ENCODE results near the gene FLII.
"Not testable (repeated sequence)": the region's sequence is repeated elsewhere in the genome, so short reads cannot be mapped to it uniquely, and the experiment has no call there.

The FLII gene

DNA sequence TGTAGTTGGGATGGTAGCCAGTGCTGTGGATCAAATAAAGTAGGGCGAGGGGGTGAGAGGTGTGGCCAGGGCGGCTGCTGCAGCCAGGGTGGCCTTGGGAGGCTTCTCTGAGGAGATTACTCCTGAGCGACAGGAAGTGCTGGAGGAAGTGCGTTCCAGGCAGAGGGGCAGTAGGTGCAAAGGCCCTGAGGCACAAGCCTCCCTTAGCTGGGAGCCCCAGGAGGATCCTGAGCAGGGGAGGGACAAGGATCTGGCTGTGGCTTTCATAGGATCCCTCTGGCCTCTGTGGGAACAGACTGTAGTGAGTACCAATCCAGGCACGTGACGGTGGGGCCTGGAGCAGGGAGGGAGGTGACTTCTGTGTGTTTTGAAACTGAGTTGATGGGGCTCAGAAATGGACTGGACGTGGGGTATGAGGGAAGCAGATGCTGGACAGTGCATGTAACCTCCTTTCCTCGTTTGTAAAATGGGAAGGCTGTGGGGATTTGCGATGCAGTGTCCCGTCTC, 30.3 kb downstream of the FLII start:
- peak in 3 of 42 donors; percentile 31 to 59 (median 37) for DNase-seq

DNA sequence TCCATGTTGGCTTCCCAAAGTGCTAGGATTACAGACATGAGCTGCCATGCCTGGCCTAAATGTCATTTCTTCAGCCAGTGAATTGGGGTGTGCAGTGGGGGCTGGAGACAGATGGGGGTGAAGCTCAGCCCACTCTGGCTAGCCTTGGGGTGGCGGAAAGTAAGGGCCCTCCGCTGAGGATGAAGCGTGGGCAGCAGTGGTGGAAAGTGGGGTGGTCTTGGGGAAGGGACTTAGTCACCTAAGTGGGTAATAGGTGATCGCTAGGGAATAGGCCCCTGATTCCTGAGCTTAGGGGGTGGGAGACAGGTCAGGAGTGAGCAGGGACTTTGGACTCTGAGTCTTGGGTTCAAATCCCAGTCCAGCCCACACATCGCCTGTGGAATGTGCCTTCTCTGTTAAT, 30.9 kb downstream of the FLII start:
- no peak for DNase-seq
- intact Hi-C loops (cut with DNase I), result no loop called here

More for the DNA sequence above, 30.3 kb downstream of the FLII start:
- intact Hi-C loops (cut with DNase I), result no loop called here

DNA sequence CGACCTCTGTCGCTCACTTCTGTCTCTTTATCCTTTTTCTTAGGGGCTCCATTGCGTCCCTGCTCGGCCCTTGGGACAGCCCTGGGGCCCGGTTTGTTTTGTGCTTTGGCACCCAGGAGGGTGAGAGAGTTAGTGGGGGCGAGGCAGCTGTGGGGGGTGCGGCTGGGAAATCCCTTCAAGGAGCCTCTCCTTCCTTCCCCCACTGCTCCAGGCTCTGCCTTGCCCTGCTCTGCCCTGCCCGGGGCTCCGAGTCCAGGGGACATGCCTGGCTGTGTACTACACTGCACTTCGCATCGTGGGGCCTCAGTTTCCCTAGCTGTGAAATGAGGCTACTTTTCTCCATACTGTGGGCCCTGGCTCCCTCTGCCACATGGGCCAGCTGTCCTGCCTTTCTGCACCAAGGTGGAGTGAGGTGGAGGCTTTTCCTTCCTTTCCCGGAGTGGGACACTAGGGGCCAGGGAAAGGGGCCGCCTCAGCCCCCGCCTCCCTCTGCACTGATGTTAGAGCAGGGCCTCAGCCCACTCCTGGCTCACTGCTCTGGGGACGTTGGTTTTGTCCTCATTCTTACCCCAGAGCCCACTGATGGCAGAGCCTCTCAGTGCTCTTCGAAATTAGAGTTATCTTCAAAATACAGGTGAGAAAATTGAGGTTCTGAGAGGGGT, 32.1 kb downstream of the FLII start:
- intact Hi-C loops (cut with DNase I), result no loop called here
- peak in 1 of 42 donors; percentile 10 for DNase-seq

DNA sequence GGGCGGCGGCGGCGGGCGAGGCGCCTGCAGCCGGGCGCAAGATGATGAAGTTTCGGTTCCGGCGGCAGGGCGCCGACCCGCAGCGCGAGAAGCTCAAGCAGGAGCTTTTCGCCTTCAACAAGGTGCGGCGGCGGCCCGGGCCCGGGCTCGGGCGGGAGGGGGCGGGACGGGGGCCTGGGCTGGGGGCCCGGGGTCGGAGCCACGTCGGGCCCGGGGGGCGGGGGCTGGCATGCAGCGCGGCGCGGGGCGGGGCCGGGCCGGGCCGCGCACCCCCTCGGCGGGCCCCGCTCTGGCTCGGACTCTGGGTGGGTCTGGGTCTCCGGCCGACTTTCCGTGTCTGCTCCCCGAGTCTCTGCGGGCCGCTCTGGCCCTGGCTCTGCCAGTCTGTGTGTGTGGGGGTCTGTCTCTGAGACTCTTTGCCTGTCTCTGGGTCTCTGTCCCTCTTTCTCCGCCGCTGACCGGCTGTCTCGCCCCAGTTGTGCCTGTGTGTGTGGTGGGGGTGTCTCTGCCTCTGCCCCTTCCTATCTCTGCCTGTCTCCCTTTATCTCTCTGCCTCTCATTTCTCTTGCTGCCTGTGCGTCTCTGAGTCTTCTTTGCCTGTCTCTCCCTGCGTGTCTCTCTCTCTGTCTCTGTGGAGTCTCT, 32.8 kb downstream of the FLII start:
- intact Hi-C loops (cut with DNase I), result no loop called here
- peak in 7 of 42 donors; percentile 4 to 54 (median 29) for DNase-seq

DNA sequence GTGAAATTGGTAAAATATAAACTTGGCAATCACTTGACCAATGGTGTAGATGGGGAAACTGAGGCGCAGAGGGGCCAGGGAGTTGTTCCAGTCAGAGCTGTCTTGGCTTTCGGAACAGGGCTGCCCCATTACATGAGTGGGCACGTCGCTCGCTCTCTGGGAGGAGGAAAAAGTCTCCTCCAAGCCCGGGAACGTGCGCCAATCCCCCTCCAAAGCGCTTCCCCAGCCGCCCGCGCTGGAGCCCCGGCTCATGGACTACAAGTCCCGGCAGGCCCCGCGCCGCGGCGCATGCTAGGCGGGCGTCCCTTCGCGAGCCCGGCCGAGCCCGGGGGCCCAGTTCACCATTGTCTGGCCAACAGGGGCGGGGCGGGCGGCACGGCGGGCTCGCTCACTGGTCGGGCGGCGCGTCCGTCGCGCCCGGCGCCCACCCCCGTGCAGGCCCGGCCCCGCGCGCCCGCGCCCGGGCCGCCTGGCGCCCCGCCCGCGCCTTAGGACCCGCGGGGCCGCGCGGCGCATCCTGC, 33.4 kb downstream of the FLII start, which contains the start of gene LLGL1:
Gene LLGL1, plus strand, starts transcription at position 515 of the 521 bp plus-strand sequence. CDS start 48 bp downstream, outside the sequence.
- peak; percentile 89 to 99 (median 97) for DNase-seq
- intact Hi-C loops (cut with DNase I), result no loop called here

DNA sequence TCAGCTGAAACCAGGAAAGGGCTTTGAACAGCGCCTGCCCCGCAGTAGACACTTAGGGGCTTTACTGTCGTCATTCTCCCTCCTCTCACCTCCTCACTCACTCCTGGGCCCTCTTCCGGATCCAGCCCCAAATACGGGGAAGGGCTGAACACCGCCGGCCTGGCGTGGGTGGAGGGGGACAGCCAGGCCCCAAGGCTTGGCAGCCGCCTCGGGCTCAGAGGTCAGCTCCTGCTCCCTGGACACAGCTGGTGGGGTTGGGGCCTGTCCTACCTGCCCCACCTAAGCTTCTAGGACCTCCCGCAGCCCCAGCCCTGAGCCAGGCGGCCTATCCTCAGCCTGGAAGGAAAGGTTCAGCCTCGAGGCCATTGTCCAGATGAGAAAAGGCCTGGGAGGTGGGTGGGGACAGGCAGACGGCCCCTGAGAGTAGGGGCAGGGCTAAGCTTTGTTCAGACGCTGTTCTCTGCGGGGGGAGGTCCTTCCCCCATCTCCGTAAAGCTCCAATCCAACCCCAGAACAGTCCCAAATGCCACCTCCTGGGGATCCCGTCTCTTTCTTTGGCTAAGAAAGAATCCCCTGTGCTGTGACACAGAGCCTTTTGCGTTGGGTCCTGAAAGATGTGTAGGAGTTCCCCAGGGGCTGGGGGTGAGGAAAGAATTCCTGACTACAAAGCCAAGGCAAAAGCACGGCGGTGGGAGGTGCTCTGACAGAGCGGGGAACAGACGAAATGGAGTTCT, 34.0 kb downstream of the FLII start:
- intact Hi-C loops (cut with DNase I), result loop anchor here (5.0 kb wide), 1 partner anchor 37 kb away; no protein-coding TSS in a partner anchor
- no peak for DNase-seq

DNA sequence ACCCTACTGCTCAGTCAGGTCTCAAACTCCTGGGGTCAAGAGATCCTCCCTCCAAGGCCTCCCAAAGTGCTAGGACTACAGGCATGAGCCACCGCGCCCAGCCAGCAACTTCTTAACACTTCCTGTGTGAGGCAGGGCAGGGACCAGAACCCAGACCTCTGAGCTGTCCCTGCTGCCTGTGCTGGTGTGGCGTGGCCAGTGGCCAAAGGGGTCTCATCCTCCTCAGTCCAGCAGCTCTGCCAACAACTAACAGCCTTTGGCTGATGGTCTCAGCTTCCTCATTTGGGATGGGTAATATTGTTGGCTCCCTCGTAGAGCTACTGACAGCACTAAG, 34.5 kb downstream of the FLII start:
- DNase-seq, result no peak
- intact Hi-C loops (cut with DNase I), result loop anchor here (5.0 kb wide), 1 partner anchor 37 kb away; no protein-coding TSS in a partner anchor

DNA sequence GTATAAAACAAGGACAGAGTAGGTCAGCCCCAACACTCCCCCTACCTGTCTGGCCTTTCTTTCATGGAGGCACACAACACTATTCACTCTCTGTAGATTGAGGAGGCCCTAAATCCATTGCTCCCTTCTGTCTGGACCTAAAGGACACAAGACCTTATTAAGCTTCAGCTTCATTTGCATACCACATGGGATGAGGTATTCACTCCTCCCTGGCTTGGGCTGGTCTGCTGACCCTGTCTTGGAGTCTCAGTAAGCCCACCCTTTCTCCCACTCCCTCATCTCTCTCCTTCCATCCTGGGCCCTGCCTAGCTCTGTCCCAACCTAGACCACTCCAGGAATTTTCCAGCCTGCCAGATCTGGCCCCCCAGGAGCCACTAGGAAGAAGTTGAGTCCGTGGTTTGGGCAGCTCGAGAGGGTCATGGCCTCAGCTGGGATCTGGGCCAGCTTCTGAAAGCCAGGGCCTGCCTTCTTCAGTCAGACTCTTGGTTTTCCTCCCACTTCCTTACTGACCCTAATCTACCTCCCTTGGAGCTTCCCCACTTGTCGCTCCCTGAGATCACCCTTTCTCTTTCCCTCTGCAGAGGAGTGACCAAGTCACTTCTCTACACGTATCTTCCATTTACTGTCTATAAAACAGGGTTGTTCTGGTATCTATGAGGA, 39.7 kb downstream of the FLII start:
- DNase-seq, result no peak

DNA sequence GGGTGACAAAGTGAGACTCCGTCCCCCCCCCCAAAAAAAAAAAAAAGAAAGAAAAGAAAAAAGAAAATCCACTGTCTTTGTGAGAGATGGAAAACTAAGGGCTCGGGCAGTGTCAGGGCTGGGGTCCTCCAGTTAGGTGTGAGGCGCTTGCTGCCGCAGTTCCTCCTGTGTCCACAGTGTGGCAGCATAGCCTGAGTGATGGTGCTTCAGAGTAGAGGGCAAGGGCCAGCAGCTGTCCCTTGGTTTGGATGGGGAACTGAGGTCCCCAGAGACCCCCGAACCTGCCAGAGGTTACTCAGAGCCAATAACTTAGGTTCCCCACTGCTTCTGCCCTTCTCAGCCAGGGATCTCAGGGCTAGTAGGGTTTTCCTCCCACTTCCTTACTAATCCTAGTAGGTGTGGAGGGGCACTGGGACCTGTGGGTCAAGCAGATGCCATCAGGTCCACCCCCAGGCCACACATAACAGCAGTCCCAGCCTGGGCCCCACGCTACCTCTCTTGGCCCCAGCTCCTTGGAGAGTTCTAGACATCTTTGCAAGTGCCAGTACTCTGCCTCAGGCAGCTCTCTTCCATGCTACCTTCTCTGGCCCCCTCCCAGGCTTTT, 41.0 kb downstream of the FLII start:
- intact Hi-C loops (cut with DNase I), result no loop called here
- DNase-seq, result peak; percentile 51 to 94 (median 84)

More for the DNA sequence above, 39.7 kb downstream of the FLII start:
- intact Hi-C loops (cut with DNase I), result no loop called here

DNA sequence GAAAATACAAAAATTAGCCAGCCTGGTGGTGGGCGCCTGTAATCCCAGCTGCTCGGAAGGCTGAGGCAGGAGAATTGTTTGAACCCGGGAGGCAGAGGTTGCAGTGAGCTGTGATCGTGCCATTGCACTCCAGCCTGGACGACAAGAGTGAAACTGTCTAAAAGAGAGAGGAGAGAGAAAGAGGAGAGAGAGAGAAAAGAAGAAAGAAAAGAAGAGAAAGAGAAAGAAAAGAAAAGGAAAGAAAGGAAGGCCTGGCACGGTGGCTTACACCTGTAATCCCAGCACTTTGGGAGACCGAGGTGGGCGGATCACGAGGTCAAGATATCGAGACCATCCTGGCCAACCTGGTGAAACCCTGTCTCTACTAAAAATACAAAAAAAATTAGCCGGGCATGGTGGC, 41.6 kb downstream of the FLII start:
- intact Hi-C loops (cut with DNase I); DNase-seq: not testable (repeated sequence)

DNA sequence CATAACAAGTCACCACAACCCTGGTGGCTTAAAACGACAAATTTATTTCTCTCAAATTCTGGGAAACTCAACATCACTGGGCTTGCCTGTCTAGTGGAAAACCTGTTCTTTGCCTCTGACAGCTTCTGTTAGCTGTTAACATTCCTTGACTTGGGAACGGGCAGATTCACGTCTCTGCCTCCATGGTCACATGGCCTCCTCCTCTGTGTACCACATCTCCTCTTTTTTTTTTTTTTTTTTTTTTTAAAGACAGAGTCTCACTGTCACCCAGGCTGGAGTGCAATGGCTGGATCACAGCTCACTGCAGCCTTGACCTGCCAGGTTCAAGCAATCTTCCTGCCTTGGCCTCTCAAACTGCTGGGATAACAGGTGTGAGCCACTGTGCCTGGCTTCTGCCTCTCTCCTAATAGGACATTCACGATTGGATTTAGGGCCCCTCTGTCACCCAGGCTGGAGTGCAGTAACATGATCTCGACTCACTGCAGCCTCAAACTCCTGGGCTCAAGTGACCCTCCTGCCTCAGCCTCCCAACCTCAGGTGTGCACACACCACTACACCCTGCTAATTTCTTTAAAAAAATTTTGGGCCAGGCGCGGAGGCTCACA, 44.8 kb downstream of the FLII start:
- intact Hi-C loops (cut with DNase I), result no loop called here

DNA sequence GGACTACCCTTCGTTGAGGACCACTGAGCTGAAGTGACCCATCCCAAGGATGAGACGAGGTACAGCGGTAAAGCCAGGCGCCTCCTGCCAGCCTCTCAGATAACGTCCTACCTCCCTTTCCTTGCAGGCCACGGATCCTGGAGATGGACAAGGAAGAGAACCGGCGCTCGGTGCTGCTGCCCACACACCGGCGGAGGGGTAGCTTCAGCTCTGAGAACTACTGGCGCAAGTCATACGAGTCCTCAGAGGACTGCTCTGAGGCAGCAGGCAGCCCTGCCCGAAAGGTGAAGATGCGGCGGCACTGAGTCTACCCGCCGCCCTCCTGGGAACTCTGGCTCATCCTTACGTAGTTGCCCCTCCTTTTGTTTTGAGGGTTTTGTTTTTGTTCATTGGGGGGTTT, 50.4 kb downstream of the FLII start:
- no peak for DNase-seq
- intact Hi-C loops (cut with DNase I), result no loop called here

More for the DNA sequence above, 44.8 kb downstream of the FLII start:
- peak in 11 of 42 donors; percentile 10 to 68 (median 36) for DNase-seq

DNA sequence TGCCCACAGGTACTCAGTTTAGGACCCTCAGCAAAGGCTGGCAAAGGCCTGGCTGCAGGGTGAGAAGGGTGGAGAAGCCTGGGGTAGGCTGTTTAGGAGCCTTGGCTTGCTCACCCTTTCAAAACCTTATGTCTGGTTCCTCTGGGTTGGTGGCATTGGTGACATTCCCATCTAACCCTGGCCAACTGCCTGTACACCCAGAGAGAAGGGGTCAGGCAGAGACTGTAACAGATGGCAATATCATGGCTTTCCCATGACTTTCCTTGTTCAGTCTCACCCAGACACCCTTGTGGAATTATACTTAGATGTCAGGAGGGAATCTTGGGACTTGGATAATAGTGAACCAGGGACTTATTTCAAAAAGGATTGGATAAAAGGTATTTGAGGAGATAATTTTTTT, 51.6 kb downstream of the FLII start:
- DNase-seq, result no peak
- intact Hi-C loops (cut with DNase I), result no loop called here

DNA sequence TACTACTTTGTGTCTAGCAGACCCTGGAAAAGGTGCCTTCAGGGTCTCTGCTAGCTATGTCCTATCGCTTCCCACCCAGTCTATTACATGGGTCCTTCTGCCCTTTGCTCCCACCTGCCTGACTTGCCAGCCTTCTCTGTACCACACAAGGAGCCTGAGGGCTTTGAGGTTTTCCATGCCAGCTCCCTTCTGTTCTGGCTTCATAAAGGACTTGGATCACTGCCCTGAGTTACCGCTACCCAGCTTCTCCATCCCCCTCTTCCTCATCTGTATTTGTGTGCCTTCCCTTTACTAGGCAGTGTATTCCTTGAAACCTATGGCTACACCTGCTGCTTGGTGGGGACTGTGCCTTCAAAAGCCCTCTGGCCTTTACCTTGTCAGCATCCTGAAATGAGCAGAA, 52.7 kb downstream of the FLII start:
- intact Hi-C loops (cut with DNase I), result no loop called here
- DNase-seq, result no peak

DNA sequence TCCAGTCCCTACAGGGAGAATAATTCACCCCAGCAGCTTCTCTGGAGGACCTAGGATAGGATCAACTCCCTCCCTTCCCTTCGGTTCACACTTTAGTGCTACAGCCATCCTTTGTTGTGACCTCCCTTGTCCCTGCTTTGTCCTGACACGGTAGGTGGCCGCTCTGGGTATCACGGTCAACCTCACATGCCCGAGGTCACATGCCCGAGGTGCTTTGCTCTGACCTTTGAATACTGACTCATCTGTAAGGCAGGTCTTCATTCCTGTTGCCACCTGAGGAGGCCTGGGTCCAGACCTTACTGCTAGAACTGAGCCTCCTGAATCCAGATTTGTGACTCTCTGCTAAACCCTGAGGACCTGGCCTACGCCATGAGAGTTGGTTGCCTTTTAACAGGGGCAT, 55.2 kb downstream of the FLII start:
- DNase-seq, result no peak
- intact Hi-C loops (cut with DNase I), result no loop called here

DNA sequence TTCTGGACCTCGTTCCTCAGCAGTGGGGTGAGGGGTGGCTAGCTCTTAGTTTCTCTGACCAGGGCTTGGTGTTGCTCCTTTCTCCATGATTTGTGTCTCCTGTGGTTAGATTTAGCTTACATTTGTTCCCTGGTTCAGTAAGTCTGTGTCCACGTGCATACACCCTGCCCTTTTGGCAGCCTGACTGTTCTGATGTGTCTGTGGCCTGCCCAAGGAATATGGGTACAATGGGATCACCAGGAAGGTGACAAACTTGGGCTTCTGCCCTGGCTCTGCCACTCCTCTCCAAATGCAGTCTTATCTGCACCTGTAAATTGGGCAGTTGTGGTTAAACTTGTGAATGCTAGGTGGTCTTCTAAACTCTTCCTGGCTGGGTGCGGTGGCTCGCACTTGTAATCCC, 57.4 kb downstream of the FLII start:
- no peak for DNase-seq
- intact Hi-C loops (cut with DNase I), result no loop called here

DNA sequence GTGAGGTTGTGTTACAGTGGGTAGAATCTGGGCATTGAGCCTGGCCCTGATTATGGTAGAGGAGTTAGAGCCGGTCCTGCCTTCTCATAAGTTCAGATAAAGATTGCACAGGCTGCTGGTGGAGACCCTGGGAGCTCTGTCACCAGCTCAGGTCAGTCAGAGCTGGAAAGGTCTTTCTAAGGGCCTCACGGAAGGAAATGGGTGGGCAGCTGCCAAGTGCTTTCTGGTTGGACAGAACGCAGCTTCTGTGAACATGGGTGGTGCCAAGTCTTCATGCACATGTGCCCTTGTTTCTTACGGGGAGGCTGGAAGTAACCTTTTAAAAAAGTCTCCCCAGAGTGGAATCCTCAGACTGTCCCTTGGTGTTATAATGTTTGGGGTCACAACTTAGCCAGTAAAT, 60.0 kb downstream of the FLII start:
- intact Hi-C loops (cut with DNase I), result no loop called here

DNA sequence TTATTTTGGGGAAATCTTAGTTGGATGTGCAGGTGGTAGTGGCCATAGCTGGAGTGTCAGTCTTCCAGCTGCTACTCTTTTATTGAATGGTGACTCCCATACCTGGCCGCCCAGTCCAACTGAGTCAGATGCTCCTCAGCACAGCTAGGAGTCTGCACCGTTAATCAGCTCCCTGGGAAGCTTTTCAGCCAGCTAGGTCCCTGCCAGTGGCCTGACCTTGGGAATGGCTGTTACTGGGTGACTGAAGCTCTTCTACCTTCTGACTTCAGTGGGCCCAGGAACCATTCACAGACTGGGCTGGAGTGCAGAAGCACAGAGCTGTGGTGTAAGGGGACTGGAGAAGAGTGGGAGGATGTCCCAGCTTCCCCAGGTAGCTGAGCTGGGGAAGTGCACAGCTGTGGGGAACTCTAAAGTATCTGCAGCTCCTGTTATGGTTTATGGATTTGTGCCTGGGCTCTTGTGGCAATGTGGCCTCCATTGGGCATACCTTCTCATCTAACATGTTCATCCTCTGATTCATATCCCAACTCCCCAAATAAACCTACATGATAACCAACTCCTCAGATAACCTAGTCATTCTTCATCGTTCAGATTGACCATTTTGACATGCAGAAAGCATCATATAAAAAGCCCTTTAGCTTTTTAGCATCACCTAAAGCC, 60.9 kb downstream of the FLII start:
- intact Hi-C loops (cut with DNase I), result no loop called here

More for the DNA sequence above, 60.0 kb downstream of the FLII start:
- DNase-seq, result no peak

More for the DNA sequence above, 60.9 kb downstream of the FLII start:
- no peak for DNase-seq
